Mononuclear cell (primary cell): ENCODE data around the gene LYG2. TPM values are rescaled to one million over a fixed set of nuclear protein-coding genes. Genes with fewer than 3 reads are reported as not detected.
"Not testable (repeated sequence)": the region's sequence is repeated elsewhere in the genome, so short reads cannot be mapped to it uniquely, and the experiment has no call there.

Source experiments
- H3K27me3 ChIP-seq: 2 replicates; pipeline ENCODE4 v1.6.0; 2011; ENCODE audit warnings: low read length, control low read depth; ENCODE audit not compliant: insufficient read depth
- H3K4me1 ChIP-seq: 2 replicates; pipeline ENCODE4 v1.5.1; 2011; ENCODE audit warnings: mild to moderate bottlenecking, low read length, control low read depth; ENCODE audit not compliant: insufficient read depth
- H3K4me3 ChIP-seq: 2 replicates; pipeline ENCODE4 v1.5.1; 2011; ENCODE audit warnings: mild to moderate bottlenecking, low read length, moderate library complexity
- H3K9me3 ChIP-seq: 2 replicates; pipeline ENCODE4 v1.5.1; 2011; ENCODE audit warnings: low read depth, mild to moderate bottlenecking, control low read depth, low read length
- total RNA-seq: library from RNA; depleted of rRNA; stranded (reverse); fragments of >200 nt; gene quantifications from one replicate; pipeline ENCODE4 v1.2.3, GENCODE V29; 2012

LYG2 gene, protein sequence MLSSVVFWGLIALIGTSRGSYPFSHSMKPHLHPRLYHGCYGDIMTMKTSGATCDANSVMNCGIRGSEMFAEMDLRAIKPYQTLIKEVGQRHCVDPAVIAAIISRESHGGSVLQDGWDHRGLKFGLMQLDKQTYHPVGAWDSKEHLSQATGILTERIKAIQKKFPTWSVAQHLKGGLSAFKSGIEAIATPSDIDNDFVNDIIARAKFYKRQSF
- total RNA-seq = not detected

DNA sequence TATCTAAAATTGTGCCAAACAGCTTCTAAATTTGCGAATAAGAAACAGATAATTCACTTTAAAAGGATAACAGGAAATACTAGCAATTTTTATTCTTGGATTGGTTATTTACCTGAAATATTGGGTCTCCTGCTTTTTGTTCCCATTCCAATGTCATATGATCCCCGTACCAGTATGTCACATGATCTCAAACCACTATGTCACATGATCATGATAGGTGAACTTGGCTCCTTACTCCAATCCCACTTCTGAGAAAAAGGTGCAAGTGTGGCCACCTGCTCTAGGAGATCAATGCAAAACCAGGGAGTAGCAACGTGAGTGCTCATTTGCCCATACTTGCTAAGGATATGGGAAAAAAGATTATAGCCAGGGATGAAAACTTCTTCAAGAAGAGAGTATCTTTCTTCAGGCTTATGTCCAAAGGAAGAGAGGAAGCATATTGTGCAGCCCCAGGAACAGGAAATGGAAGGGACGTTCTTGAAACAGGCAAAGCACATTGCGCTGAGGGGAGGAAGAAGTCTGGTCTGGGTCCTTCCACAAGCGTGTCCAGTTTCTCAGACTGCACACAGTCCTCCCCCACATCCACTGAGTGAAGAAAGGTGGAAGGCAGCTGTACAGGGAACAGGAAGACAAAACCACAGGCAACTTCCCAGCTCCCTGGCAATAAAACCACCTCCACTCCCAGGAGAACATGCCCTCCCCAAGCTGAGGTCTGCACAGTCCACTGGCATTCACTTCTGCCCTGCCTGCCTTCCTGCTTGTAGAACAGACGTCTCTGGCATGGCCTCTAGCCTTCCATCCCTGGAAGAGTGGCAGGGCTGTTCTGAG, at the start of gene LYG2:
TSS of gene LYG2 (minus strand) at position 176 of the 828 bp plus-strand sequence. CDS start 1,406 bp downstream, outside the sequence.
- no peak within 1 kb of the TSS for H3K4me3 ChIP-seq
- H3K27me3 ChIP-seq = no peaks in the 10 kb centered on the region

GRCh38 chr2:99301097-99301496, 45.6 kb upstream of the LYG2 start, which contains the start of gene LYG1:
LYG1 (minus strand) TSS chr2:99301197; CDS start chr2:99295670, 5,527 bp downstream.
- H3K4me1 ChIP-seq, H3K4me3 ChIP-seq, H3K27me3 ChIP-seq, H3K9me3 ChIP-seq: not testable (repeated sequence)

More for the DNA sequence above, at the start of gene LYG2:
- no peaks in the 10 kb centered on the region for H3K9me3 ChIP-seq
- H3K4me1 ChIP-seq = no peaks in the 10 kb centered on the region

DNA sequence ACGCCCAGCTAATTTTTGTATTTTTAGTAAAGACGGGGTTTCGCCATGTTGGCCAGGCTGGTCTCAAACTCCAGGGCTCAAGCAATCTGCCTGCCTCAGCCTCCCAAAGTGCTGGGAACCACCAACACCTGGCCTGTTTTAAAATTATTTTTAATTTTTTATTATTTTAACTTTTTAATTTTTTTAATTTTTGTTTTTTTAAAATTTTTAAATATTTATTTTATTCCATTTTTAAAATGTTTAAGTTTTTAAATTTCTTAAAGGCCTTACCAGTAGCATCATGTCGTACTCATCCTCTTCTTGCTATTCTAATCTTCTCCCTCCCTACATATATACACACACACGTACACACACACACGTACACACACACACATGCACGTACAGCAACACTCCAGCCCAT, 44.1 kb upstream of the LYG2 start:
- no peaks in the 10 kb centered on the region for H3K27me3 ChIP-seq
- no peaks in the 10 kb centered on the region for H3K9me3 ChIP-seq
- no peaks in the 10 kb centered on the region for H3K4me1 ChIP-seq
- no peak overlapping the region for H3K4me3 ChIP-seq

DNA sequence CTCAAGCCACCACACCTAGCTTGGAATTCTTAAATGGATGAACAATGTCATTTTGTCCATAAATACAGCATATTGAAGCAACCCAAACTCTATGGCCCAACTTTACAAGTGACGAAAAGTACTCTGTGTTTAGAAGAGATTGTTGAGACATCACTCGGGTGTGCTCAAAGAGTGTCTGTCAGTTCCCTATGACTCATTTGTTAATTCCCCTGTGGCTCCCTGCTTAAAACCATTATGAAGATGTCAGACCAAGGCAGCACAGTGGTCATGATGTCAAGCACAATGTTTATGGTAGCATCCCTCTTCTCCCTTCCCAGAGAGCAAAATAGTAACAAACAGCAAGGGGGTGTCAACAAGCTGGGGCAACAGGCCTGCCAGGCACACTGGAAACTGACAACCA, 42.5 kb upstream of the LYG2 start:
- no peaks in the 10 kb centered on the region for H3K9me3 ChIP-seq
- H3K4me3 ChIP-seq = no peak overlapping the region

GRCh38 chr2:99285526-99285925, 30.1 kb upstream of the LYG2 start:
- H3K4me1 ChIP-seq = no peaks in the 10 kb centered on the region
- H3K27me3 ChIP-seq = no peaks in the 10 kb centered on the region
- no peaks in the 10 kb centered on the region for H3K9me3 ChIP-seq
- H3K4me3 ChIP-seq = no peak overlapping the region

More for the DNA sequence above, 42.5 kb upstream of the LYG2 start:
- Histone ChIP-seq H3K4me1 (no peaks in the 10 kb centered on the region), H3K27me3 (no peaks in the 10 kb centered on the region)

GRCh38 chr2:99279969-99280695, 24.7 kb upstream of the LYG2 start:
- no peaks in the 10 kb centered on the region for H3K4me1 ChIP-seq
- no peaks in the 10 kb centered on the region for H3K27me3 ChIP-seq
- no peak overlapping the region for H3K4me3 ChIP-seq
- peaks cover 10% of the 10 kb centered on the region for H3K9me3 ChIP-seq

- Histone ChIP-seq H3K4me1 (no peaks in the 10 kb centered on the region), H3K9me3 (peaks cover 10% of the 10 kb centered on the region), H3K4me3 (no peak overlapping the region), H3K27me3 (no peaks in the 10 kb centered on the region)
Measured at GRCh38 chr2:99278793-99279291, 23.4 kb upstream of the LYG2 start.

DNA sequence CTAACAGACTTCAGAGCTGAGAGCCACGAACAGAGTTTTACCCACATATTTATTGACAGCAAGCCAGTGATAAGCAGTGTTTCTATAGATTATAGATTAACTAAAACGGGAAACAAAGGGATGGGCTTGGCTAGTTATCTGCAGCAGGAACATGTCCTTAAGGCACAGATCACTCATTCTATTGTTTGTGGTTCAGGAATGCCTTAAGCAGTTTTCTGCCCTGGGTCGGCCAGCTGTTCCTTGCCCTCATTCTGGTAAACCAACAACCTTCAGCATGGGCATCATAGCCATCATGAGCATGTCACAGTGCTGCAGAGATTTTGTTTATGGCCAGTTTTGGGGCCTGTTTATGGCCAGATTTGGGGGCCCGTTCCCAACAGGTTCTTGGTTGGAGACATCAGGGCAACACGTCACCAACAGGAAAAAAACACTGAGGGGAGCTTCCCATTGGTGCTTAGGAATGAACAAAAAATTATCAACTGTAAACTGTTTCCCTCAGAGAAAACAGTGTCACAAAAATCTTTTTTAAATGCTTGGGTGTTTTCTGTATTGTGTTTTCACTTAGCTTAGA, 22.8 kb upstream of the LYG2 start:
- not testable (repeated sequence) for H3K4me3 ChIP-seq, H3K4me1 ChIP-seq, H3K27me3 ChIP-seq, H3K9me3 ChIP-seq

DNA sequence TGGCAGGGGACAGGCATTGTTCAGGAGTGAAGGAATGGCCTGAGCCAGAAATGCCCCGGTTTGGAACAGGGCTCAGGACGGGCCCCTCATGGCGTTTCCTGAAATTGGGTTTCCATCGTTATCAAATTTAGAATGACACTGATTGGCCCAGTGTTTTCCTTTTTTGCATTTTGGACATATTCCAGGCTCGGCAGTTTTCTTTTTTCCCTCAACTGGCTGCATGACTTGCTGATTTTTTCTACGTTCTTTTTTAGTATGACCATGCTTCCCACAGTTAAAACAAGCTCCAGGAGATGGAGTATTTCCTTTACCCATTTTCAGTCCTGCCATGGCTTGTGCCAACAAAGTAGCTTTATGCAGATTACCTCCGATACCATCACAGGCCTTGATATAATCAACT, 20.4 kb upstream of the LYG2 start:
- Histone ChIP-seq H3K4me3 (no peak overlapping the region), H3K4me1 (no peaks in the 10 kb centered on the region), H3K27me3 (no peaks in the 10 kb centered on the region), H3K9me3 (peaks cover 10% of the 10 kb centered on the region)

DNA sequence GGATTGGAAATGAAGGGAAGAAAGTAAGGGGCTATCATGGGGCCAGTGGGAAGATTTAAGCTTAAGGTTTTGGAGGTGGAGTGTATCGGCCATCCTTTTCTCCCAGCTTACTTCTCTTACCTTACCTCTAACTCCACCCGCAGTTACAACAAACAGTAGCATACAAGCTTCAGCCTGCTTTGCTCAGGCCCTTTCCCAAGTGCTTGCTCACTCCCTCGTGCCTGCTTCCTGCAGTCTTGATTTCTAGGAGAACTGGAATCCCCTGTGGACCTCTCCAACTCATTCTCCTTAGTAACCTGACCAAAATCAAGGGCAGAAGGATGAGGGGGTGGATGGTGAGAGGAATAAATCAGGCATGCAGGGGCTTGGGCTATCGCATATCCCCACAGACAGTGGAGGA, 5.8 kb upstream of the LYG2 start:
- H3K4me1 ChIP-seq = no peaks in the 10 kb centered on the region
- H3K9me3 ChIP-seq = no peaks in the 10 kb centered on the region
- H3K27me3 ChIP-seq = no peaks in the 10 kb centered on the region
- no peak overlapping the region for H3K4me3 ChIP-seq

GRCh38 chr2:99260184-99260583, 4.7 kb upstream of the LYG2 start:
- Histone ChIP-seq H3K4me1 (no peaks in the 10 kb centered on the region), H3K9me3 (no peaks in the 10 kb centered on the region), H3K4me3 (no peak overlapping the region), H3K27me3 (no peaks in the 10 kb centered on the region)

DNA sequence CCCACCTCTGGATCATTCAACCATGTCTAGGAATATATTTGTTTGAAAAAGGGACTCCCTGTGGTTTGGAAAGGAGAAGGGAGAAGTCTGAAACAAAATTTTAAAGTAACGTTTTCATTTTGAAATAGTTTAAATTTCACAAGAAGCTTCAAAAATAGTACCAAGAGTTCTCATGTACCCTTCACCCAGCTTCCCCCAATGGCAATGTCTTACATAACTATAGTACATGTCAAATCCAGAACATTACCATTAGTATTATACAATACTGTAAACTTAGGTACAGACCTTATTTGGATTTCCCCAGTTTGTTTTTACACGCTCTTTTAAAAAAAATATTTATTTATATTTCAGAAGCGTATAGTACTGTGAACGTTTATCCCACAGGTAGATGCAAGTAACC, 4.0 kb upstream of the LYG2 start:
- no peak overlapping the region for H3K4me3 ChIP-seq
- no peaks in the 10 kb centered on the region for H3K9me3 ChIP-seq
- no peaks in the 10 kb centered on the region for H3K27me3 ChIP-seq
- no peaks in the 10 kb centered on the region for H3K4me1 ChIP-seq

DNA sequence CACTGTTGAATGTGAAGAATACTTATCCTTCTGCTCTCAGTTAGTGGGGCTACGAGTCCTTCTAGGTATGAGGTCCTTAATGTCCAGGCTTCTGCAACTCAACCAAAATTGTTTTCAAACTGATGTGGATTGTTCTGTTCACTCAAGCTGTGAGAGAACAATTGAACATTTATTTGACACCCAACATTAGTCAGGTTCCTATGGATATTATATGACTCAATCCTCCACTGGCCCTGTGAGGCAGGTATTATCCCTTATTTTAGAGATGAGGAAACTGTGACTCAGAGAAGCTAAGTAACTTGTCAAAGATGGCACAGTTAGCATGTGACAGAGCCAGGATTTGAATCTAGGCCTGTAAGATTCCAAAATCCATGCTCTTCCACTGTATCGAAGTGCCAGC, 1.2 kb upstream of the LYG2 start:
- Histone ChIP-seq H3K4me1 (no peaks in the 10 kb centered on the region), H3K27me3 (no peaks in the 10 kb centered on the region), H3K9me3 (no peaks in the 10 kb centered on the region), H3K4me3 (no peak overlapping the region)

GRCh38 chr2:99249951-99250350, 5.5 kb downstream of the LYG2 start:
- no peaks in the 10 kb centered on the region for H3K4me1 ChIP-seq
- H3K9me3 ChIP-seq = no peaks in the 10 kb centered on the region
- H3K27me3 ChIP-seq = no peaks in the 10 kb centered on the region
- H3K4me3 ChIP-seq = no peak overlapping the region

DNA sequence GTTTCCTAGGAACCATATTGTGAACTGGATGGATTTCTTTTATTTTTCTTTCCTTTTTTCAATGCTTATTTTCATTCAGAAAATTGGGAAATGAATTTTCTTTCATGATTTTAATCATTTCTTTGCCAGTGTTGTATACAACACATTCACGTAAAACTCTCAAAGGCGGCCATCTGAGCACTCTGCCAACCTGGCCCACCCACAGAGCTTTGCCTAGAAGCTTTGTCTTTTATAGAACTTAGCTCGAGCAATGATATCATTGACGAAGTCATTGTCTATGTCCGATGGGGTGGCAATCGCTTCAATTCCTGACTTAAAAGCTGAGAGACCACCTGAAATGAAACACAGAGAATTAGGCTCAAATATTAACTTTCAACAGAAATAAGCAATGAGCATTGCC, 13.3 kb downstream of the LYG2 start:
- Histone ChIP-seq H3K4me3 (no peak overlapping the region), H3K27me3 (no peaks in the 10 kb centered on the region), H3K9me3 (no peaks in the 10 kb centered on the region), H3K4me1 (no peaks in the 10 kb centered on the region)
